Astrocyte (in vitro differentiated cells and primary cell): ENCODE data around the gene NRIP1.

Experiments
- CTCF ChIP-seq: IDR thresholded peaks from 2 replicates; pipeline ENCODE4 v1.5.1; 2011; ENCODE audit warnings: low read depth, mild to moderate bottlenecking, inconsistent platforms, low read length, moderate library complexity; ENCODE audit not compliant: insufficient read depth
- EZH2 ChIP-seq: IDR thresholded peaks from 2 replicates; pipeline ENCODE4 v1.6.1; 2012; ENCODE audit warnings: mild to moderate bottlenecking, low read length, inconsistent platforms; ENCODE audit not compliant: insufficient read depth

- TF ChIP-seq CTCF, result no peak
- TF ChIP-seq EZH2, result no peak
Observed at GRCh38 chr21:15062606-15062965, 2.2 kb downstream of the NRIP1 start.
